ENCODE measurements around the gene KTN1.

- TF ChIP-seq EZH2 (IDR thresholded peaks at IDR 0.05; ENCODE audit: insufficient read depth, poor library complexity, severe bottlenecking) (no peak), EZH2phosphoT487 (IDR thresholded peaks at IDR 0.05; ENCODE audit: insufficient read depth, low read depth) (no peak)
Measured at GRCh38 chr14:55588259-55588699, 8.3 kb downstream of the KTN1 start.

Data from GM23248 (cell line).